Inferior parietal cortex (tissue), 1 donor: ENCODE data around the gene HMCN1.
"Not testable (repeated sequence)": the region's sequence is repeated elsewhere in the genome, so short reads cannot be mapped to it uniquely, and the experiment has no call there.

Experiments
- DNase-seq: peaks from one replicate; pipeline ENCODE4 v3.0.0-alpha.2; 2016; ENCODE audit errors: extremely low spot score

The HMCN1 gene

GRCh38 chr1:185739967-185740366, 5.8 kb downstream of the HMCN1 start:
- DNase-seq = no peak

GRCh38 chr1:185741551-185741950, 7.4 kb downstream of the HMCN1 start:
- no peak for DNase-seq

GRCh38 chr1:185742403-185742802, 8.2 kb downstream of the HMCN1 start:
- no peak for DNase-seq

GRCh38 chr1:185745165-185745564, 11.0 kb downstream of the HMCN1 start:
- DNase-seq = no peak

GRCh38 chr1:185759061-185759460, 24.9 kb downstream of the HMCN1 start:
- no peak for DNase-seq

GRCh38 chr1:185761841-185762240, 27.6 kb downstream of the HMCN1 start:
- DNase-seq = no peak

- DNase-seq = no peak
Observed at GRCh38 chr1:185767508-185768120, 33.4 kb downstream of the HMCN1 start.

GRCh38 chr1:185768371-185768770, 34.2 kb downstream of the HMCN1 start:
- no peak for DNase-seq

- no peak for DNase-seq
Observed at GRCh38 chr1:185769136-185769535, 34.9 kb downstream of the HMCN1 start.

GRCh38 chr1:185774394-185774793, 40.2 kb downstream of the HMCN1 start:
- no peak for DNase-seq

GRCh38 chr1:185775501-185775900, 41.3 kb downstream of the HMCN1 start:
- no peak for DNase-seq

- no peak for DNase-seq
Observed at GRCh38 chr1:185776522-185776921, 42.3 kb downstream of the HMCN1 start.

GRCh38 chr1:185783860-185784259, 49.7 kb downstream of the HMCN1 start:
- DNase-seq = not testable (repeated sequence)

GRCh38 chr1:185785586-185785985, 51.4 kb downstream of the HMCN1 start:
- no peak for DNase-seq

GRCh38 chr1:185786524-185786923, 52.3 kb downstream of the HMCN1 start:
- DNase-seq = no peak

GRCh38 chr1:185787238-185787637, 53.0 kb downstream of the HMCN1 start:
- DNase-seq = no peak

- DNase-seq = no peak
Observed at GRCh38 chr1:185788386-185788785, 54.2 kb downstream of the HMCN1 start.

GRCh38 chr1:185789501-185790193, 55.5 kb downstream of the HMCN1 start:
- no peak for DNase-seq

- DNase-seq = no peak
Observed at GRCh38 chr1:185790194-185790735, 56.1 kb downstream of the HMCN1 start.

GRCh38 chr1:185792040-185792439, 57.8 kb downstream of the HMCN1 start:
- DNase-seq = no peak

GRCh38 chr1:185794495-185794894, 60.3 kb downstream of the HMCN1 start:
- not testable (repeated sequence) for DNase-seq

- DNase-seq = no peak
Observed at GRCh38 chr1:185795181-185795580, 61.0 kb downstream of the HMCN1 start.

- DNase-seq = no peak
Observed at GRCh38 chr1:185798505-185798904, 64.3 kb downstream of the HMCN1 start.
